GM21390 (cell line): ENCODE results near the gene IL19.
"Not testable (repeated sequence)": the region's sequence is repeated elsewhere in the genome, so short reads cannot be mapped to it uniquely, and the experiment has no call there.

Experiments used
- ATAC-seq: cut with Tn5 transposase; IDR thresholded peaks from one replicate; pipeline ENCODE4 v1.9.1; 2021; ENCODE audit not compliant: unreplicated experiment

Gene IL19

DNA sequence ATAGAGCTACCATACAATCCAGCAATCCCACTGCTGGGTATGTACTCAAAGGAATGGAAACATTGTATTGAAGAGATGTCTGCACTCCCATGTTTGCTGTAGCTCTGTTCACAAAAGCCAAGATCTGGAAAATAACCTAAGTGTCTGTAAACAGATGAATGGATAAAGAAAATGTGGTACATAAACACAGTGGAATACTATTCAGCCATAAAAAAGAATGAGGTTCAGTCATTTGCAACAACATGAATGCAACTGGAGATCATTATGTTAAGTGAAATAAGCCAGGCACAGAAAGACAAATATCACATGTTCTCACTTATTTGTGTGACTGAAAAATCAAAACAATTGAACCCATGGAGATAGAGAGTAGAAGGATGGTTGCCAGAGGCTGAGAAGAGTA, 83.1 kb downstream of the IL19 start:
- ATAC-seq: not testable (repeated sequence)

DNA sequence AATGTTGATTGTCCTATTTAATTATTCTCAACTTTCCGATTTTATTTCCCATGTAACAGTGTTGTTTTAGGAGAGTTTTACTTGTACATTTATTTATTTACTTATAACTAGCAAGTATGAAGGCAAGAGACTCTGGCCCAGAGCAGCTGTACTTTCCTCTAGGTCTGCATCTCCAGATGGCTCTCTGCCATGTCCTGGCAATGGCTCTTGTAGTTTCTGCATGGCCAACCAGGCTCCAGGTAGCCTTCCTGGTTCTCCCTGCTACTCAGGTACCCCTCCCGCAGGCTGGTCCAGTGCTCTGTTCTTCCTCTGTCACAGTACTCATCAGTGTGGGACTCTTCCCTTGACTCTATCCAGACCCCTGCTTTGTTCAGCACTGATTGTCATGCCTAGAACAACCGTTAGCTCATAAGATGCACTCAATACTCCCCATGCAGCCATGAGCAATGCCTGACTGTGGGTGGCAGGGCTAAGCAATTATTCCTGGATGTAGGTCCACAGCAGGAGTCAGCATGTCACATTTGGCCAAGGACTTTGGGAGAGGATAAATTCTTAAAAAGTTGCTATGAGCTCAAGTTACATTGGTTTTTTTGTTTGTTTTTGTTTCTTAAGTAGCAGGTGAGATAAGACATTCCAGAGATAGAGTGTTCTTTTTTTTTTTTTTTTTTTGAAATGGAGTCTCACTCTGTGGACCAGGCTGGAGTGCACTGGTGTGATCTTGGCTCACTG, 84.0 kb downstream of the IL19 start:
- ATAC-seq: no peak

DNA sequence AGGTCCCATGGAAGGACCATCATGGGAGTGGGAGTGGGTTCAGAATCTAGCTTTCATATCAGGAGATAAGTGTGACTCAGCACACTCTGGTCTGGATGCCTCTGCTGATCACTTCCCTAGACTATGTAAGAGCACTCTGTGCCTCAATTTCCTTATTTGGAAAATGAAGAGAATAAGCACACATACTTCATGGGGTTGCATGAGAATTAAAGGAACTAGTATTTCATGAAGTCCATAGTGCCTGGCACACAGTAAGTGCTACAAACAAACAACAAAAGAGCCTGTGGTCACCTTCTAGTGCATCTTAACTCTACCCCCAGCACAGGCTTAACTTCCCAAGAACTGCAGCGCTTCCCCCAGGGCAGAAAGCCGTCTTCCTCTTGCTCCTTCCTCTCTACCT, 85.3 kb downstream of the IL19 start:
- ATAC-seq: no peak

DNA sequence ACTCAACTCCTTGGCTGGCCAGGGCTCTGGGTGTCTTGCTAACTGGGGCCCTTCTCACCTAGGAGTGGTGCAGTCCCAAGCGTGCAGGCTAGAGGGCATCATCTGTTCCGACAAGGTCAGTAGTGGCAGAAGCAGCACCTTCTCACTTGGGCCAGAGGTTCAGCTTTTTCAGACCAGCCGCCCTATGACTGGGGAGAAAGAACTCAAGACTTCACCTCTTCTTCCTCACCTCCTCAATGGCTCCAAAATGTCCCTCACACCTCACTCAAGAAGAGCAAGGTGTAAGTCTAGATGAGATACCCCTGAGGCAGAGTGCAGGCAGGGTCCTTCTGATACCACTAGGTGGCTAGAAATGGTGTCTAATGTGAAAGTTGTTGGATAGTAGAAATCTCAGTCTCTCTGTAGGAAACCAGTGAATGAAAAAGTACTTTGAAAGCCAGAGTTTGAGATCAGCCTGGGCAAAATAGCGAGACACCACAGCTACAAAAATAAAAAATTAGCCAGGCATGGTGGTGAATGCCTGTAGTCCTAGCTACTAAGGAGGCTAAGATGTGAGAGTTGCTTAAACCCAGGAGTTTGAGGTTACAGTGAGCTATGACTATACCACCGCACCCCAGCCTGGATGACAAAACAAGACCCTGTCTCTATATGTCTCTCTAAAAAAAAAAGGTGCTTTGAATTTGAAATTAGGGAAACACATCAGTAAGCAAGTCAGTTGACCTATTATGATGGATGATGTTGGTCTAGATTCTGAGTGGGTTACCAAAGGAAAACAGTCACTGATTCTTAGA, 86.3 kb downstream of the IL19 start:
- no peak for ATAC-seq

DNA sequence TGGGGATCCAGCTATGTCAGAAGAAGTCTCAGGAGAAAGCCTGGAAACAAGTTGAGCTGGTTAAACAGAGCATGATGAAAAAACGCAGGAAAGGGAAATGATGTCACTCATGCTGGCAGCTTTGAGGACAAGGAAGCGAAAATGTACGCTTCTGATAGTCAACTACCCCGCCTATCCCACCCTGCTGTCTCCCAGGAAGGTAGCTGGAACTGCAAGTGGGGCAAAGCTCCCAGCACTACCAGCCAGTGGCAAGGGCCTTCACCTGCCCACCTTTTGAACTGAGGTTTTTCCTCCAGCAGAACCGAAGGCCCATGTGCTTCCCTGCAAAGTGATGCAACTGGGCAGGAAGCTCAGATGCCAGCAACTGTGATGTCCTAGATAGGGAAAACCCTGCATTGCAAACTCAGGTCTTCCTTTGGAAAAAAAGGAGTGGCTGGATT, 88.5 kb downstream of the IL19 start:
- ATAC-seq: no peak

DNA sequence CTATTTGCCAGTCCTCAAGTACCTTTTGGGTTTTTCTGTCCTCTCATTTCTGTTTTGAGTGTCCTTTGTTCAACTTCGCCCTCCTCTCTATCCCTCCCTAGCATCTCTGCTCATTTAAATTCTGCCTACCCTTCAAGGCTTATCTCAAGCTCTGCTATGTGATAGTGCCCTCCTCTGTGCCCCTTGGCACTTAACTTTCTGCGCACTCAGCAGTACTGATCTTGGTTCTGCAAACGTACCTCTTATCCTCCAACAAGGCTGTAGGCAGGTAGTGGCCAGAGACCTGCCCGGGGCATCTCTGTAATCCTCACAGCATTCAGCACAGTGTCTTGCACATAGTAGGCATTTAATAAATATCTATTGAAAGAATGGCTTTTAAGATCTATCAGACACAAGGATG, 89.6 kb downstream of the IL19 start:
- ATAC-seq: no peak

DNA sequence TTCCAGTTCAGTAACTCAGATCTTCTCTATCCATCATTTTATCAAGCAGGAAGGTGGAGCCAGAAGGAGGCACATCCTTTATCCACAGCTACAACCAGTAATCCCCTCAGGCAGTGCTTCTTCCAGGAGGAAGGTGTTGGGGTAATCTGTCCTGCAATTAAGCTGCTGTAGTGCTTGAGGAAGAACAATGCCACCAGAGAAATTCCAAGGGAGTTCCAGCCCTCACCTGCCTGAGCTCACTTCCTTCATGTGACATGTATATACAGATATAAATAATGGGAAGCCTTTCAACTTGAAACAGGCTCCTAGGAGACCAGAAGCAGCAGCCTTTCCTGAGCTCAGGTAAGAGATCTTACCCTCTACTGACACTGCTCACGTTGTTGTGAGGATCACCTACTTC, 92.7 kb downstream of the IL19 start:
- ATAC-seq: no peak

DNA sequence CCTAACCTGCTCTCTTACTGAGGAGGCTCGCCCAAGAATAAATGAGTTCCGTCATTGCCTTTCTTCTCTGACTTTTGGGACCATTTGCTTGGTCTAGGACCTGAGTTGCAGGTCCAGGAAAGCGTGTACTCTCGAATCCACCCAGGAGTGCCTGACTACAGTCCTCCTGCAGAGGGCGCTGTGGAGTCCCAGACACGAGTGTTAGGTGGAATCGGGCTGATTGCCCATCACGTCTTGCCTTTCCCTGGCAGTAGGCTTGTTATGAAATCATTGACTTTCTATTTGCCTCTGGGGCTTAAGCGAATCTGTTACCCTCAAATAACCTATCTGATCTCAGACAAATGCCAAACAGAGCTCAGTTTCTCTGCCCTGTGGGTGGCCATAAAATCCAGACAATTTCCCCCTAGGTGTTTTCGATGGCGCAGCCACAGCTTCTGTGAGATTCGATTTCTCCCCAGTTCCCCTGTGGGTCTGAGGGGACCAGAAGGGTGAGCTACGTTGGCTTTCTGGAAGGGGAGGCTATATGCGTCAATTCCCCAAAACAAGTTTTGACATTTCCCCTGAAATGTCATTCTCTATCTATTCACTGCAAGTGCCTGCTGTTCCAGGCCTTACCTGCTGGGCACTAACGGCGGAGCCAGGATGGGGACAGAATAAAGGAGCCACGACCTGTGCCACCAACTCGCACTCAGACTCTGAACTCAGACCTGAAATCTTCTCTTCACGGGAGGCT, 94.5 kb downstream of the IL19 start, which contains the start of gene IL20:
TSS of gene IL20 (plus strand) at position 685 of the 733 bp plus-strand sequence. CDS start 230 bp downstream, outside the sequence.
- no peak for ATAC-seq

DNA sequence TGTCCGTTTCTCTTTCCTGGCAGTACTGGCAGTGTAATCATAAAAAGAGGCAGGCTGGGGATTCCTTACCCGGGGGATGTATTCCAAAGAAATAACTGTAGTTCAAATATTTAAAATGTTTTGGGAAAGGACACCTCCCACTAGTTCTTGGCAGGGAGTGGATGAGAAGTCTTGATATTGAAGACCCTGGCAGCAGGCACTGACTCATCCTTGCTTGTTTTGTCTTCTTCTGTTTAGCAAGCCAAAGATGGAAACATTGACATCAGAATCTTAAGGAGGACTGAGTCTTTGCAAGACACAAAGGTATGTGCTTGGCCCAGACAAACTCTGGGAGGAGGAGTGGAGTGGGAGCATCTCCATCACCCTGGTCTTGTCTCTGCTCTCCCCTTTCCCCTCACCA, 95.5 kb downstream of the IL19 start:
- ATAC-seq: no peak

DNA sequence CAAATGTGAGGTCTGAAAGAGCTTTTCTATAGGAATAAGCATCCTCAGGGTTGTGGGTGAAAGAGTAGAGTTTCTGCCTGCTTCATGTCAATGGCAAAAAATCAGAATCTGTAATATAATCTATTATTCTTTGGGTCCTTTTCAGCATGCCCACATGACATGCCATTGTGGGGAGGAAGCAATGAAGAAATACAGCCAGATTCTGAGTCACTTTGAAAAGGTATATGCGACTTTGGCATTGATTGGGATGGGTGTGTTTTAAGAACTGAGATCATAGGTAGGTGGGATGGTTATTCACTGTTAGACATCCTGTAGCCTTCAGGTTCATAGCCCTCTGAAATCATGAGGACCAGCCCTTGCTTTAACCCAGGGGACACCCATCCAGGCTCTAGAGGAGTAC, 96.7 kb downstream of the IL19 start:
- ATAC-seq: no peak

DNA sequence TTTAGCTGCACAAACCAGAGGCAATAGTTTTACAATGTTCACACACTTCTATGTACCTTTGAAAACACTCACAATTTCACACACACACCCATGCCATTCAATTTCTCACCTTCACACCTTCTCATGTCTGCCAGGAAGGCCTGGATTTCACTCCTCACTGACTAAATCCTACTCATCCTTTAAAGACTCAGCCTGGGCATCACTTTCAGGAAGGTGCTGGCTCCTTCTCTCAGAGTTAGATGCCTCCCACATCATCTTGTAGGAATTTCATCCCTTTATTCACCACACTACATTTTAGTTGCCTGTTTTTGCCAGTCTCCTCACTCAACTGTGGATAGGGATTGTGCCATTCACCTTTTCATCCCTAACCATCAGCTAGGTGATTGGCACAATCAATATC, 97.1 kb downstream of the IL19 start:
- ATAC-seq: no peak

DNA sequence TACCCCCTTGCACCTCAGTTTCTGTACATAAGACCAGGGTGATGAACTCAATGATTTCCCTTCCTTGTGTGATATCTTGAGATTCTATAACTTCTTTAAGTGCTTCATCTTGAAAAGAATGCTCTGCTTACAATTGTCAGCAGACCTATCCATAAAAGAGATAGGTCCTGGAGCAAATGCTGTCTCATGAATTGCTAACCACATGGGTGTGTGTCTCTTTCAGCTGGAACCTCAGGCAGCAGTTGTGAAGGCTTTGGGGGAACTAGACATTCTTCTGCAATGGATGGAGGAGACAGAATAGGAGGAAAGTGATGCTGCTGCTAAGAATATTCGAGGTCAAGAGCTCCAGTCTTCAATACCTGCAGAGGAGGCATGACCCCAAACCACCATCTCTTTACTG, 97.7 kb downstream of the IL19 start:
- no peak for ATAC-seq

DNA sequence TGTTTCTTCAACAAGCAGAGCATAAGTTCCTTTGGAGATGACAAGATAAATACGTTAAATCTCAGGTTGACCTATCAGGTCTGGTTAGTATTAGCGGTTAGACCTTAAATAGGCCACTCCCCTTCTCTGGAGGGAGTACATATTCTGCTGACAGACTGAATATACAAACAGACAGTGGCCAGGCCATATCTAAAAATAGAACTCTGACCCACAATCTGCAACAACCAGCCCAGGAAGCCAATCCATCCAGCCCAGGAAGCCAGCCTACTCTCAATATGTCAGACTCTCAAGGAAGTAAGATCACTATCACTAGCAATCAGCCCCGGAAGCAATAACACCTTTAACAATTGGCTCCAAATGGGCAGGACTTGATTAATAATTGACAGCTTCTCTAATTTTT, 101.6 kb downstream of the IL19 start:
- no peak for ATAC-seq

DNA sequence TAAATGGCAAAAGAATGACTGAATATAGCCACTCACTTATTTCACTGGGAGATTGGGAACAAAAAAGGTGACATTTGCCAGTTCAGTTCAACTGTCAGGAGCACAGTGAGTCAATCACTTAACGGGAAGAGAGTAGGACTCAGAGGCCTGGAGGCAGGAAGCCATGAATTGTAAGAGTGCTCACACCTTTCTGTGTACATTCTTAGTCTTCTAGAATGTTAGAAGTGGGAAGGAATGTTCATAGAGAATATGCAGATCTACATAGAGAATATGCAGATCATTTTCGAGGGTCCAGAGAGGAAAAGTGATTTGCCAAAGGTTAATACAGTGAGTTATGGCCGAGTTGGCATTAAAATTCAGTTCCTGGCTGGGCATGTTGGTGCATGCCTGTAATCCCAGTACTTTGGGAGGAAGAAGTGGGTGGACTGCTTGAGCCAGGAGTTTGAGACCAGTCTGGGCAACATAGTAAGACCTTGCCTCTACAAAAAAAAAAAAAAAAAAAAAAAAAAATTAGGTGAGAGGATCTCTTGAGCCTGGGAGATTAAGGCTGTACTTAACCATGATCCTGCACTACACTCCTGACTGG, 103.1 kb downstream of the IL19 start:
- no peak for ATAC-seq

DNA sequence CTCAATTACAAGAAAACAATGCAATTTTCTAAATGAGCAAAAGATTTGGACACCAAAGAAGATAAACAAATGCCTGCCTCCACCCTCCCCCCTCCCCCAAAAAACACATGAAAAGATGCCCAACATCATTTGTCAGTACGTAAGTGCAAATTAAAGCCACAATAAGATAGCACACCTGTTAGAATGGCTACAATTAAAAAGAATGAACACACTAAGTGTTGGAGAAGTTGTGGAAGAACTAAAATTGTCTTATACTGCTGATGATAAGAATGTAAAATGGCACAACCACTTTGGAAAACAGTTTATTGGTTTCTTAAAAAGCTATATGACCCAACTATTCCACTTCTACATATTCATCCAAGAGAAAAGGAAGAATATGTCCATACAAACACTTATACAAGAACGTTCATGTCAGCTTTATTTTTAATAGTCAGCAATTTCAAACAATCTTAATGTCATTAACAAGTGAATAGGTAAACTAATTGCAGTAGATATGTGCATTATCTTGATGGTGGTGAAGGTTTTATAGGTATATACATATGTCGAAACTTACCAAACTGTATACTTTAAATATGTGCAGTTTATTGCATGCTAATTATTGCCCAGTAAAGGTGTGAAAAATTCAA, 105.3 kb downstream of the IL19 start:
- no peak for ATAC-seq

DNA sequence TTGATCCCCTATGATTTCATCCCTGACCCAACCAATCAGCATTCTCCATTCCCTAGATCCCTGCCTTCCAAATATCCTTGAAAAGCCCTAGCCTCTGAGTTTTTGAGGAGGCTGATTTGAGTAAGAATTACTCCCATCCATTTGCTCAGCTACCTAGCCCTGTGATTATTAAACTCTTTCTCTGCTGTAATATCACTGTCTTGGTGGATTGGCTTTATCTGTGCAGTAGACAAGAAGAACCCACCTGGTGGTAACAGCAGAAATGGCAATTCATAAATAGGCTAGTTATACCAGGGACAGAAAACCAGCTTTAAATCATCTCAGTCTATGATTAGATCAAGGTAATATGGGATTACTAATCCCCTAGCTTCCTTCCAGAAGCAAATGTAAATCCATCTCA, 107.9 kb downstream of the IL19 start:
- no peak for ATAC-seq

DNA sequence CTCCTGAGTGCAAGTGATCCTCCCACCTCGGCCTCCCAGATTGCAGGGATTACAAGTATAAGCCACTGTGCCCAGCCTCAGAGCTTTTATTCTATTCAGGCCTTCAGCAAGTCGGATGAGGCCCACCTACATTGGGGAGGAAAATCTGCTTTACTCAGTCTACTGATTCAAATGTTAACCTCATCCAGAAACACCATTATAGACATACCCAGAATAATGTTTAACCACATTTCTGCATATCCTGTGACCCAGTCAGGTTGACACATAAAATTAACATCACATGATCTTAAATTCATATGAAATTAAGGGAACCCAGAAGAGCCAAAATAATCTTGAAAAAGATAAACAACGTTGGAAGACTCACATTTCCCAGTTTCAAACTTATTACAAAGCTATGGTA, 109.7 kb downstream of the IL19 start:
- ATAC-seq: no peak

DNA sequence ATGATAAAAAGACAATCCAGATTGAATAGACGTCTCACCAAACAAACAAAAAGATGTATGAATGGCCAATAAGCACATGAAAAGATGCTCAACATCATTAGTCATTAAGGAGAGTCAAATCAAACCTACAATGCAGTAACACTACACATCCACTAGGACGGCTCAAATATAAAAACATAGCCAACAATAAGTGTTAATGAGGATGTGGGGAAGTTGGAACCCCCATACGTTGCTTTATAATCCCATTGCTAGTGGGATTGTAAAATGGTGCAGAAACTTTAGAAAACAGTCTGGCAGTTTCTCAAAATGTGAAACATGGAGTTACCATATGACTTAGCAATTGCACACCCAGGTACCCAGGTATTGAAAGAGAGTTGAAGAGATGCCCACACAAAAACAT, 112.0 kb downstream of the IL19 start:
- no peak for ATAC-seq

DNA sequence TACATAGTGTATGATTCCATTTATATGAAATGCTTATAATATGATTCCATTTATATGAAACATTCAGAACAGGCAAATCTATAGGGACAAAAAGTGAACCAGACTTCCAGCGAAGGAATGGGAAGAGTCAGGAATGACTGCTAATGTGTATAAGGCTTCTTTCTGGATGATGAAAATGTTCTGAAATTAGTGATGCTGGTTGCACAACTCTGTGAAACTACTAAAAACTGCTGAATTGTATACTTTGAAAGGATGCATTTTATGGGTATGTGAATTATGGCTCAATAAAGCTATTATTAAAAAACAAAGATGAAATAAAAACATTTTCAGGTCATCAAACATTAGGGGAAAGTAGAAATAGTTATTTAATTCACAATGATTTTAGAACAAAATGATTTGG, 112.6 kb downstream of the IL19 start:
- ATAC-seq: no peak

DNA sequence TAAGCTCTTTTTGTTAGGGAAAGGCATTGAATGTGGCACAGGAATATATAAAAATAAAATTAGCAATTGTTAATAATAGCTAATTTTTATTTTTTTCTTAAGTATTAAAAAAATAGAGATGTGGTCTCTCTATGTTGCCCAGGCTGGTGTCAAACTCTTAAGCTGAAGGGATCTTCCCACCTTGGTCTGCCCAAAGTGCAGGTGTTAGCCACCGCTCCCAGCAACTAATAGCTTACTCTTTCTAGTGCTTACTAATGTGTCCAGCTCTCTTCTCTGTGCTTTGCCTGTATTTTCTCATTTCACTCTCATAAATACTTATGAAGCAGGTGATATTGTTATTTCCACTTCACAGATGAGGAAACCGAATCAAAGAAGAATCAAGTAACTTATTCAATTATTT, 113.3 kb downstream of the IL19 start:
- ATAC-seq: no peak
